Activated CD8-positive, alpha-beta T cell treated with anti-CD3 and anti-CD28 coated beads for 36 hours (primary cell): ENCODE data around the gene TOLLIP. TPM values are rescaled to one million over a fixed set of nuclear protein-coding genes. Genes with fewer than 3 reads are reported as not detected.

ENCODE experiments used
- ATAC-seq: fragments of 200-7000 bp; cut with Tn5 transposase; one replicate; pipeline ENCODE4 v1.10.0; 2021; ENCODE audit warnings: mild to moderate bottlenecking, moderate library complexity
- CTCF ChIA-PET: fragments of 350-600 bp; sonication (Branson Sonifier 250); formaldehyde crosslinking; loops from one replicate; lab custom pipeline; 2021; ENCODE audit warnings: antibody characterized with exemption; lab: Charles Lee
- POLR2A ChIA-PET: fragments of 350-600 bp; sonication (Branson Sonifier 250); formaldehyde crosslinking; loops from one replicate; lab custom pipeline; 2021; ENCODE audit warnings: antibody characterized with exemption; lab: Charles Lee
- DNase-seq: peaks from one replicate; pipeline ENCODE4 v3.0.0-alpha.2; 2020
- H3K27ac Mint-ChIP-seq: one replicate; pipeline ENCODE4 v1.8.0; 2021; ENCODE audit warnings: mild to moderate bottlenecking, mixed read lengths
- H3K27me3 Mint-ChIP-seq: one replicate; pipeline ENCODE4 v1.8.0; 2021; ENCODE audit warnings: mixed read lengths
- H3K36me3 Mint-ChIP-seq: one replicate; pipeline ENCODE4 v1.8.0; 2021; ENCODE audit warnings: low read depth, mixed read lengths
- H3K4me1 Mint-ChIP-seq: one replicate; pipeline ENCODE4 v1.8.0; 2021; ENCODE audit warnings: low read depth, mixed read lengths
- H3K4me3 Mint-ChIP-seq: one replicate; pipeline ENCODE4 v1.8.0; 2021; ENCODE audit warnings: mild to moderate bottlenecking, moderate library complexity, mixed read lengths
- H3K9me3 Mint-ChIP-seq: one replicate; pipeline ENCODE4 v1.8.0; 2021; ENCODE audit warnings: mixed read lengths
- intact Hi-C: fragments of 100-400 bp; cut with micrococcal nuclease; formaldehyde crosslinking; loops from one replicate; pipeline ENCODE4 v1.10.0; 2022
- total RNA-seq, 2 experiments: library from RNA; stranded (reverse); gene quantifications; one replicate each; pipeline ENCODE4 v1.2.3, GENCODE V29; 2021
- TF ChIP-seq, protein P1 (sequence below): fragments of 200-600 bp; IDR thresholded peaks from one replicate; pipeline ENCODE4 v1.8.0; 2022; ENCODE audit warnings: antibody characterized with exemption, mild to moderate bottlenecking

Gene TOLLIP
- total RNA-seq, 2 experiments from 2014 or later = 32.4 to 33.1 TPM

DNA sequence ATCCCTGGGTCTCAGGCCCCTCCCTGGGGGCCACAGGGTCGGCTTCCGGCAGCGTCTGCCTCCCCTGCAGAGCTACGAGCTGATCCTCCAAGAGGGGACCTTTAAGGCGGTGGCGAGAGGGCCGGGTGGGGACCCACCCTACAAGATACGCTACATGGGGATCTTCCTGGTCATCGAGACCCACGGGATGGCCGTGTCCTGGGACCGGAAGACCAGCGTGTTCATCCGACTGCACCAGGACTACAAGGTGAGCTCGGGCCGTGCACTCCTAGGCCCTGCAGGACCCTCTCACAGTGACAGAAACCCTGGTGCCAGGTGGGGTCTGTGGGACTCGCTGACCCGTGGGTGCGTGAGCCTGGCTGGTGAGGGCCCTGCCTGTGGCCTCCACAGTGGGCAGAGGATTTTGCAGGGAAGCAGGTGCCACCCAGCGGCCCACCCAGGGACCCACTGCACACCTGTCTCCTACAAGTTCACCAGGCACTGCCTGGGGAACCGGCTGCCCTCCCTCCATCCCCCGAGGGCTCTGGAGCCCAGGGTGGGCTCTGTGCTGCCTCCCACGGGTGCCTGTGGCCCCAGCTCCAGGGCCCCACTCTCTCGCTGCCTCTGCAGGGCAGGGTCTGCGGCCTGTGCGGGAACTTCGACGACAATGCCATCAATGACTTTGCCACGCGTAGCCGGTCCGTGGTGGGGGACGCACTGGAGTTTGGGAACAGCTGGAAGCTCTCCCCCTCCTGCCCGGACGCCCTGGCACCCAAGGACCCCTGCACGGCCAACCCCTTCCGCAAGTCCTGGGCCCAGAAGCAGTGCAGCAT is 72.9 kb downstream of the TOLLIP start:
- H3K4me3 Mint-ChIP-seq = no peak overlapping the region
- ChIA-PET POLR2A (no interaction called here), CTCF (no interaction called here)
- H3K9me3 Mint-ChIP-seq = no peaks in the 10 kb centered on the region
- ATAC-seq (no peak), DNase-seq (no peak)
- no peaks in the 10 kb centered on the region for H3K4me1 Mint-ChIP-seq
- TF ChIP-seq, protein P1, sequence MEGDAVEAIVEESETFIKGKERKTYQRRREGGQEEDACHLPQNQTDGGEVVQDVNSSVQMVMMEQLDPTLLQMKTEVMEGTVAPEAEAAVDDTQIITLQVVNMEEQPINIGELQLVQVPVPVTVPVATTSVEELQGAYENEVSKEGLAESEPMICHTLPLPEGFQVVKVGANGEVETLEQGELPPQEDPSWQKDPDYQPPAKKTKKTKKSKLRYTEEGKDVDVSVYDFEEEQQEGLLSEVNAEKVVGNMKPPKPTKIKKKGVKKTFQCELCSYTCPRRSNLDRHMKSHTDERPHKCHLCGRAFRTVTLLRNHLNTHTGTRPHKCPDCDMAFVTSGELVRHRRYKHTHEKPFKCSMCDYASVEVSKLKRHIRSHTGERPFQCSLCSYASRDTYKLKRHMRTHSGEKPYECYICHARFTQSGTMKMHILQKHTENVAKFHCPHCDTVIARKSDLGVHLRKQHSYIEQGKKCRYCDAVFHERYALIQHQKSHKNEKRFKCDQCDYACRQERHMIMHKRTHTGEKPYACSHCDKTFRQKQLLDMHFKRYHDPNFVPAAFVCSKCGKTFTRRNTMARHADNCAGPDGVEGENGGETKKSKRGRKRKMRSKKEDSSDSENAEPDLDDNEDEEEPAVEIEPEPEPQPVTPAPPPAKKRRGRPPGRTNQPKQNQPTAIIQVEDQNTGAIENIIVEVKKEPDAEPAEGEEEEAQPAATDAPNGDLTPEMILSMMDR = no peak
- no peak overlapping the region for H3K27ac Mint-ChIP-seq
- no peaks in the 10 kb centered on the region for H3K36me3 Mint-ChIP-seq
- H3K27me3 Mint-ChIP-seq = no peaks in the 10 kb centered on the region
- intact Hi-C loops = no loop called here

DNA sequence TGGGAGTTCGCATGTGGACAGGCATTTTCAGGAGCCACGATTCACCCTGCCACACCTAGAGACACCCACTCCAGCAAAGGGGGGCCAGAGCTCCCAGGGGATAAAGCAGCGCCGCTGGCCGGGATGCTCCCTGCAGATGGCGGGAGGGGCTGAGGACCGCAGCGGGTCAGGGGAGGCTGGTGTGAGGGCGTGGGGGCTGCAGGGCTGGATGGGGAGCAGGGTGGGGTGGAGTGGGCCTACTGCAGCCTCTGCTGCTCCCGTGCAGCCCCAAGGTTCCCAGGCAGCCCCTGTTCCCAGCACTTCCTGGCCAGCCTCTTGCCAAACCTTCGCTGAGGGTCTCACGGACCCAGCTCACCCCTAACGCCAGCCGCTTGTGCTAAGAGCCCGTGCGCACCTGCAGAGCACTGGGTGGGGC is 73.5 kb downstream of the TOLLIP start:
- CTCF ChIA-PET = no interaction called here
- intact Hi-C loops = no loop called here
- DNase-seq = no peak
- no peak overlapping the region for H3K27ac Mint-ChIP-seq
- no peaks in the 10 kb centered on the region for H3K9me3 Mint-ChIP-seq
- POLR2A ChIA-PET = no interaction called here
- H3K27me3 Mint-ChIP-seq = no peaks in the 10 kb centered on the region
- no peaks in the 10 kb centered on the region for H3K36me3 Mint-ChIP-seq
- no peak for ATAC-seq
- TF ChIP-seq, protein P1 = no peak
- no peak overlapping the region for H3K4me3 Mint-ChIP-seq
- no peaks in the 10 kb centered on the region for H3K4me1 Mint-ChIP-seq

DNA sequence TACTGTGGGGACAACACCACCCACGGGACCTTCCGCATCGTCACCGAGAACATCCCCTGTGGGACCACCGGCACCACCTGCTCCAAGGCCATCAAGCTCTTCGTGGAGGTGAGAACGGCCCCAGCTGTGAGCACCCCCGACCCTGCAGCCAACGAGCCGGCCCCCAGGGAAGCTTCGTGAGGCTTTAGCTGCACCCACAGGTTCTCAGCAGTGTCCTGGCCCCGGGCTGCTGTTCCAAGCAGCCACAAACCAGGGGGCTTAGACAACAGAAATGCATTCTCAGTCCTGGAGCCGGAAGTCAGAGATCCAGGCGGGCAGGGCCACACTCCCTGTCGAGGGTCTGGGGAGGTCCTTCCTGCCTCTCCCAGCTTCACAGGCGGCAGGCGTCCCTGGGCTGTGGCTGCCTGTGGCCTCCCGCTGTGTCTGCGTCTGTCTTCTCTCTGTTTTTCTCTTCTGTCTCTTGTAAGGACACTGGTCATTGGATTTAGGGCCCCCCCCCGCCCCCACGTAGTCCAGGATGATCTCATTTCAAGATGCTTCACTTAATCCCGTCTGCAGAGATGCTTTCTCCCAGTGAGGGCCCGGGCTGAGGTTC is 74.0 kb downstream of the TOLLIP start:
- Mint-ChIP-seq H3K27me3 (no peaks in the 10 kb centered on the region), H3K36me3 (no peaks in the 10 kb centered on the region), H3K4me1 (no peaks in the 10 kb centered on the region), H3K4me3 (no peak overlapping the region), H3K27ac (no peak overlapping the region), H3K9me3 (no peaks in the 10 kb centered on the region)
- DNase-seq (no peak), ATAC-seq (no peak)
- CTCF ChIA-PET = no interaction called here
- intact Hi-C loops = no loop called here
- POLR2A ChIA-PET = no interaction called here
- TF ChIP-seq, protein P1 = no peak

DNA sequence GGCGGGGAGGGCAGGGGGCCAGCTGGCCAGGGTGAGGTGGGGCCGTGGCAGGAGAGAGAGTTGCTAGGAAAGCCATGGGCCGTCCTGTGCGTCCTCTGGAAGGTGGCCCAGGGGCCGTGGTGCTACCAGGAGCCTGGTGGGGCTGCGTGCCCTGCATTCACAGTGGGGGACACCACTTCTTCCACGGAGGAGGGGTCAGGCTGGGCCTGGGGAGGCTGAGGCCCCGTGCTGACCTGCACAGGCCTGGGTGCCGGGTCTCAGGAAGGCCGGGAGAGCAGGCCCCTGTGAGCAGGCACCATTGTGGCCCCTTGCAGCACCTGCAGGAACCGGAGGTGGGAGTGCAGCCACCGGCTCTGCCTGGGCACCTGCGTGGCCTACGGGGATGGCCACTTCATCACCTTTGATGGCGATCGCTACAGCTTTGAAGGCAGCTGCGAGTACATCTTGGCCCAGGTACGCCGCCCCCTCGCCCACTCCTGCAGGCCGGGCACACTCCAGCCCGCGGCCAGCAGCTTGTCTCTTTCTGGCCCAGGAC is 74.6 kb downstream of the TOLLIP start:
- H3K4me1 Mint-ChIP-seq = no peaks in the 10 kb centered on the region
- ATAC-seq (no peak), DNase-seq (no peak)
- H3K27me3 Mint-ChIP-seq = no peaks in the 10 kb centered on the region
- TF ChIP-seq, protein P1 = no peak
- no peaks in the 10 kb centered on the region for H3K9me3 Mint-ChIP-seq
- H3K36me3 Mint-ChIP-seq = no peaks in the 10 kb centered on the region
- no peak overlapping the region for H3K4me3 Mint-ChIP-seq
- no peak overlapping the region for H3K27ac Mint-ChIP-seq
- CTCF ChIA-PET = no interaction called here
- intact Hi-C loops = no loop called here
- POLR2A ChIA-PET = no interaction called here
